Progenitor cell of endocrine pancreas (in vitro differentiated cells): ENCODE results near the gene DSCAML1. TPM values are rescaled to one million over a fixed set of nuclear protein-coding genes. Genes with fewer than 3 reads are reported as not detected.

Experiments used
- DNase-seq: peaks from one replicate; pipeline ENCODE4 v3.0.0; 2021; ENCODE audit warnings: low spot score; ENCODE audit not compliant: unreplicated experiment
- H3K27ac Mint-ChIP-seq: 2 replicates; pipeline ENCODE4 v1.8.0; 2021; ENCODE audit warnings: mild to moderate bottlenecking, moderate library complexity, mixed read lengths
- H3K27me3 Mint-ChIP-seq: 2 replicates; pipeline ENCODE4 v1.8.0; 2021; ENCODE audit warnings: mixed read lengths
- H3K36me3 Mint-ChIP-seq: 2 replicates; pipeline ENCODE4 v1.8.0; 2022; ENCODE audit warnings: mixed read lengths; ENCODE audit not compliant: insufficient read depth
- H3K4me1 Mint-ChIP-seq: 2 replicates; pipeline ENCODE4 v1.8.0; 2021; ENCODE audit warnings: low read depth, mixed read lengths
- H3K4me3 Mint-ChIP-seq: 2 replicates; pipeline ENCODE4 v1.8.0; 2021; ENCODE audit warnings: low read depth, mild to moderate bottlenecking, moderate library complexity, mixed read lengths
- H3K9me3 Mint-ChIP-seq: 2 replicates; pipeline ENCODE4 v1.8.0; 2021; ENCODE audit warnings: low read depth, mixed read lengths
- CTCF ChIP-seq: fragments of 200-600 bp; sonication (generic); IDR thresholded peaks from one replicate; pipeline ENCODE4 v1.5.0; 2021; ENCODE audit warnings: antibody characterized with exemption, mild to moderate bottlenecking; ENCODE audit not compliant: unreplicated experiment
- total RNA-seq: library from RNA; stranded (reverse); gene quantifications from 2 replicates; pipeline ENCODE4 v1.2.1, GENCODE V29; 2021

Gene DSCAML1
- total RNA-seq, 1 donor from 2014 or later = 2.7 TPM

DNA sequence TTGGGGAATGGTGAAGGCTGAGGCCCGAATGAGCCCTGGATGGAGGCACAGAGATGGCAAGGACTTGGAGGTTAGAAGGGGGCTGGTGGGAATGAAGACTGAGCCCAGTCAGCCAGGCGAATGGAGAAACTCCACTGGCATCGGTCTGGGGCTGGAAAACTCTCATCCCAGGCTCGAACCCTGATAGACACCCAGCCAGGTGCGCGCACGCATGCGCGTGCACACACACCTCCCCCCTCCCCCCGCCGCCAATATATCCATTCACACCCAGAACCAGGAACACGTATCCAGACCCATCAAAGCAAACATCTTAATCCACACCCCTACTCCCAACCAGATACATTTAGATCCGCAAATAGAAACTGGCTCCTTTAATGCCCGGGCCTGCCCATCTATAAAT, 330.1 kb downstream of the DSCAML1 start:
- Mint-ChIP-seq H3K27ac (no peak overlapping the region), H3K36me3 (no peaks in the 10 kb centered on the region), H3K9me3 (no peaks in the 10 kb centered on the region), H3K27me3 (peaks cover 40% of the 10 kb centered on the region), H3K4me3 (no peak overlapping the region), H3K4me1 (no peaks in the 10 kb centered on the region)
- TF ChIP-seq CTCF = no peak
- no peak for DNase-seq

DNA sequence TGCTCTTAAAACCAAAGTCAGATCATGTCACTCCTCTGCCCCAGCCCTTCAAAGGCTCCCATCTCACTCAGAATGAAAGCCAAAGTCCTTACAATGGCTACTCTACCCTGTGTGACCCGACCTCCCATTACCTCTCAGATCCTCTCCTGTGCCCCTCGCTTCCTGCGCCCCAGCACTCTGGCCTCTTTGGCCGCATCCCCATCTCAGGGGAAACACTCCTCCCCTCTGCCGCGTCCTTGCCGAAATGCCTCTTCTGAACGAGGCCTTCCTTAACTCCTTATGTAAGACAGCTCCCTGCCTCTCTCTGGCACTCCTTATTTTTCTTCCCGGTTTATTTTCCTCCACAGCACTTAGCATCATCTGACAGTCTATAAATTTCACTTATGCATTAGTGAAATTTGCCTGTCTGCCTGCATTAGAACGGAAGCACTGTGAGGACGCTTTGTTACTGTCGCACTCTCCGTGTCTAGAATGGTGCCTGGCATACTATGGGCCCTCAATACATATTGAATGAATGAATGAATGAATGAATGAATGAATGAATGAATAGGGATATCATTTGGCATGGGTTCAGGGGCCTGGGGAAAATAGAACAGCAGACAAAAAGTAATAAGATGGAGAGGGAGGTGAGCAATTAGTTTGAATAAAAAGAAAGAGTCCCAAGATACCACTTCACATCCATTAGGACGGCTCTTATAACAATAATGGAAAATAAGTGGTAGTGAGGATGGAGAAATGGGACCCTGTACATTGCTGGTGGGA, 331.6 kb downstream of the DSCAML1 start:
- Mint-ChIP-seq H3K27ac (no peak overlapping the region), H3K4me3 (no peak overlapping the region), H3K4me1 (no peaks in the 10 kb centered on the region), H3K27me3 (peaks cover 38% of the 10 kb centered on the region), H3K9me3 (no peaks in the 10 kb centered on the region), H3K36me3 (no peaks in the 10 kb centered on the region)
- no peak for TF ChIP-seq CTCF
- DNase-seq = no peak

- Mint-ChIP-seq H3K36me3 (no peaks in the 10 kb centered on the region), H3K4me1 (no peaks in the 10 kb centered on the region), H3K27me3 (peaks cover 43% of the 10 kb centered on the region), H3K27ac (no peak overlapping the region), H3K9me3 (no peaks in the 10 kb centered on the region), H3K4me3 (no peak overlapping the region)
- DNase-seq = no peak
- TF ChIP-seq CTCF = no peak
Measured at GRCh38 chr11:117464778-117465177, 332.2 kb downstream of the DSCAML1 start.

DNA sequence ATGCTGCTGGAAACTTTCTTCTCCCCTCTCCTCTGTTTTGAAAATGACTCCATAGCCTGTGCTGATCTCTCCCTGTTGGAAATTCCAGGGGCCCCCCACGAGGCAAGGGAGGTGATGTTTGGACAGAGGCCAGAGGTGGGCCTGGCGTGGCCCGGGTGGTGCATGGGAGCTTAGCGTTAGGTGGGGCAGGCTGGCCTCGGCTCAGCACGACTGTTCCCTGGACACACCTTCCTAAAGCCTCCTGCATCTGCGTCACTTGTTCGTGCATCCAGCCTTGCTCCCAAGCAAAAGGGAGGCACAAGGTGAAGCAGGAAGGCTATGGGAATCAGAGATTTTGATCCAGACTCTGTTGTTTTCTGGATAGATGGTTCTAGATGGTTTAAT, 334.2 kb downstream of the DSCAML1 start:
- Mint-ChIP-seq H3K9me3 (no peaks in the 10 kb centered on the region), H3K4me1 (peaks cover 4% of the 10 kb centered on the region), H3K36me3 (no peaks in the 10 kb centered on the region), H3K27ac (no peak overlapping the region), H3K4me3 (no peak overlapping the region), H3K27me3 (peaks cover 35% of the 10 kb centered on the region)
- no peak for TF ChIP-seq CTCF
- no peak for DNase-seq

DNA sequence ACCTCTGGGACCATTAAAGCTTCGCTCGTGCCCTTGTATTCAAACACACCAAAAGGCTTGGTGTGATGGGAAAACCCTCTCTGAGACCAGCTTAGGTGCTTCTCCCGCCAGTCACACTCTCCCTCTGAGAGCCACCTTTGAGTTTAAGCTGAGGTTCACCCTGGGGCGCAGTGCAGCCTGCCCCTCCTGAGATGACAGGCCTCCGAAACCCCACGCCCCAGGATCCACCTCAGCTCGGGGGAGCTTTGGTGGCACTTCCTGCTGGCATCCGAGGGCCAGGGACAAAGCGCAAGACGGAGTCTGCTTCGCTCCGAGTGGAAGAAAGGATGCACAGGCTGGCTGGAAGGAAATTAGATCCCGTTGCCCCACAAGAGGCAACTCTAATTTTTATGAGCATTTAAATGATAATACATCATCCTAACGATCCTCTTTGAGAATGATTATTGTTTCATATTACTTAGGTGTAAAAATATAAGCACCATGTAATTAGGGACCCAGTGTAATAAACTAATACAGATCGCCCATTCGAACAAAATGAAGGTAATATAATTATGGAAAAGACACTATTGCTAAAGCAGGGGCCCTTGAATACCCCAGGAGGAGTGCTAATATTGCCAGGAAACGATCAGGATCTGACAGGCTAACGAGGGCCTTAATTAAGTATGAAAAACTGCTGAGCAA, 334.7 kb downstream of the DSCAML1 start:
- Mint-ChIP-seq H3K4me3 (no peak overlapping the region), H3K27ac (no peak overlapping the region), H3K36me3 (no peaks in the 10 kb centered on the region), H3K9me3 (no peaks in the 10 kb centered on the region), H3K4me1 (peaks cover 10% of the 10 kb centered on the region), H3K27me3 (peaks cover 31% of the 10 kb centered on the region)
- TF ChIP-seq CTCF = no peak
- no peak for DNase-seq
